ENCODE data around the gene CELSR1.

GRCh38 chr22:46366801-46367706 is 170.4 kb downstream of the CELSR1 start:
- no peak for TF ChIP-seq CTCF (IDR thresholded peaks at IDR 0.05)
- TF ChIP-seq EZH2 (IDR thresholded peaks at IDR 0.05; ENCODE audit: borderline replicate concordance, insufficient read depth, low read depth, low read length, poor library complexity, severe bottlenecking), result no peak
